ENCODE measurements around the gene LRRC23. TPM values are rescaled to one million over a fixed set of nuclear protein-coding genes. Genes with fewer than 3 reads are reported as not detected.

Gene LRRC23
- total and polyA plus RNA-seq, 9 of the 15 experiments (the other 6 are each of a cell fraction or from before 2014, with no cell fraction given) = 2.2 to 7.0 (median 3.0) TPM

- no peak overlapping the region for H3K4me2 ChIP-seq (ENCODE audit: insufficient read depth, low read length)
- in situ Hi-C loops (cut with MboI) = no loop called here
- no peaks in the 10 kb centered on the region for H3K27me3 ChIP-seq (ENCODE audit: control insufficient read depth in 2 of 2, insufficient read depth in 2 of 2, low read length in 2 of 2)
- intact Hi-C loops (cut with micrococcal nuclease) = no loop called here
- no TSS peak for BruUV-seq (replicated peaks)
- TF ChIP-seq ZNF121 (CRISPR knock-in tag; conservative IDR thresholded peaks at IDR 0.05) (peak; percentile 69), RBM25 (IDR thresholded peaks at IDR 0.05; ENCODE audit: low read depth, low read length, severe bottlenecking) (peak; percentile 29), MYC (IDR thresholded peaks at IDR 0.05; ENCODE audit: low read depth, low read length) (no peak), MYC (CRISPR knock-in tag; IDR thresholded peaks at IDR 0.05; ENCODE audit: borderline replicate concordance, low read depth) (no peak)
- H3K27ac ChIP-seq (ENCODE audit: extremely low read depth, low read depth, low read length) = no peak overlapping the region
- no peak overlapping the region for H2AFZ ChIP-seq (ENCODE audit: low read depth, low read length)
- peaks cover 6% of the 10 kb centered on the region for H3K9me1 ChIP-seq (ENCODE audit: control insufficient read depth, insufficient read depth, low read length)
- CTCF ChIA-PET (ENCODE audit: low intra/inter-chr PET ratio) = no interaction called here
- H3K79me2 ChIP-seq (ENCODE audit: control insufficient read depth, insufficient read depth, low read length) = peaks cover 19% of the 10 kb centered on the region
- H3K36me3 ChIP-seq (ENCODE audit: control insufficient read depth, insufficient read depth, low read length) = peaks cover 5% of the 10 kb centered on the region; the same call in 1 of the 3 replicates
- no peaks in the 10 kb centered on the region for H3K9me3 ChIP-seq (replicated peaks; ENCODE audit: control insufficient read depth, insufficient read depth, low read depth, low read length)
- no peak overlapping the region for H3K9ac ChIP-seq (ENCODE audit: insufficient read depth in 1 of 2, low read depth in 2 of 2, low read length in 2 of 2)
- H4K20me1 ChIP-seq (replicated peaks; ENCODE audit: control insufficient read depth, insufficient read depth, low read length) = no peaks in the 10 kb centered on the region
- POLR2A ChIA-PET = interaction anchor here (0.6 to 2.2 kb wide), 7 partner anchors 13 to 49 kb away, joined by 3 to 14 read pairs (median 3); partner anchors contain the start of genes C12orf57 and RNU7-1
- 64% methylated on average over 14 of the region's 15 CpGs for WGBS (ENCODE audit: insufficient coverage, low coverage, missing lambda C conversion rate)
- DNase-seq (ENCODE audit: extremely low read depth in 1 of 4, low spot score in 3 of 4) = no peak
- no peak for ATAC-seq
- FAIRE-seq = no peak
- H3K4me3 ChIP-seq = no peak overlapping the region
- H3K4me1 ChIP-seq (replicated peaks in 1 of 2; ENCODE audit: control insufficient read depth in 2 of 2, insufficient read depth in 2 of 2, low read length in 2 of 2) = peaks cover 12 to 40% of the 10 kb centered on the region in 2 experiments; a peak in 4 of 5 replicates
These were observed 7.7 kb downstream of the LRRC23 start for GRCh38 chr12:6912164-6912935.
